Stimulated activated CD4-positive, alpha-beta T cell treated with anti-CD3 and anti-CD28 coated beads, TNF-alpha, amount 100 ng/mL, for 48 hours (primary cell): ENCODE results near the gene TSPYL4.
A peak's percentile ranks its signal among the peaks of the same experiment; 100 is the strongest.

Experiments
- DNase-seq, 3 donors: peaks; one replicate each; pipeline ENCODE4 v3.0.0-alpha.2; 2020; ENCODE audit warnings: low read depth in 3 of 3

The TSPYL4 gene

DNA sequence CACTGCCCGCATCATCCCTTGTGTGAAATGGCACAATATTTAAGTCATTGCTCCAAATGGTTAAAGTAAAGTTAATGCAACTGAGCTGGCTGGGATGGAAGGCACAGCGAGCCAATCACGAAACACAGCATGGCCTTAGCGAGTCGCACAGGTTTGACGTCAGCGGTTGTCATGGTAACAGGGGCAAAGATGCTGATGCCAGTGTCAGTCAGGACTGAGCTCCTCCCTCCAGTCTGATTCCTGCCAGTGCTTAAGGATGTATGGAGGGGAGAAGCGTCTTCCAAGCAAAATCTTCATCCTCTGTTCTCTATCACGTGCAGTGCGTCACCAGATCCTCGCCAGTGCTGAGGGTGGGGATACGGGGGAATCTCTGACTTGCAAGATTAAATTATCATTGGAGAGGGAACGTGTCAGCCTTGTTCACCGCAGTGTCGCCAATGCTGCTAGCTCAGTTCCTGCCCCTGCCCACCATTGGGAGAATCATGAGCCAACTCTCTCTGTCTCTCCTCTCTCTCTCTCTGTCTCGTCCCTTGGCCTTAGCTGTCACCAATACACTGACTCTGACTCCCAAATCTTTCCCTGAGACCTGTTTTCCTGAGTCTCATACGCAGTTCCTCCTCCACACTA lies 24.5 kb downstream of the TSPYL4 start:
- peak in 1 of 3 donors; percentile 1 for DNase-seq

DNA sequence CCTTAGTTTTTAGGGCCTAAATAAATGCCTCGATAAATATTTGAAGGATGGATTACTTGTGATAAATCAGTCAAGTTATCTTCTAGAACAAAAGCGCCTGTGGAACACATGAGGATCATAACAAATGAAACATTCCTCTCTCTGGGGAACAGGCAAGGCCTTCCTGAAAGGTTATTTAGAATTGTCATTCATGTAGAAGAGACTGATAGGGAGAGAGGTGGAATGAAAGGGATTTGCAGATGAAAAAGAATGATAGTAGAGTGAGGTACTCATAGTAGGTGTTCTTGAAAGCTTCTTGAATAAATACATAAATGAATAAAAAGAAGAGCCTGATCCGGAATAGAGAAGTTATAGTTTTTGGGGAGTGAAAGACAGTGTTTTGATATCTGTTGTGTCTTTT lies 30.5 kb downstream of the TSPYL4 start:
- no peak for DNase-seq

DNA sequence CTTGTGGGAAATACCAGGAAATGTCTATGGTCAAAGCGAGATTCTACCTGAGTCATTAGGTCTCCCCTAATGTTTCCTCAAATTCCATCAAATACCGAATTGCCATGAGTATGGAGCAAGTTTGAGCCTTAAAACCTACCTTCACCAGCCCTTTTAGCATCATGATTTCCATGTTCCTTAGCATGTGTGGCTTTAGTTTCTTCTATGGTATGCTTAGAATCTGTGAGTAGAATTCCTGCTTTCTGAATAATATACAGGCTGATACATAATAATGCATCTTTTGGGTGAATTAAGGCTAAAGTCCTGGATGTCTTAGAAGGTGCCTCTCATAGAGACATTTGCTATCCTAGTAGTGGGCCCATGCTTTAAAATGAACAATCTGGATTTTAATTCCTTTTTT lies 32.0 kb downstream of the TSPYL4 start:
- no peak for DNase-seq

DNA sequence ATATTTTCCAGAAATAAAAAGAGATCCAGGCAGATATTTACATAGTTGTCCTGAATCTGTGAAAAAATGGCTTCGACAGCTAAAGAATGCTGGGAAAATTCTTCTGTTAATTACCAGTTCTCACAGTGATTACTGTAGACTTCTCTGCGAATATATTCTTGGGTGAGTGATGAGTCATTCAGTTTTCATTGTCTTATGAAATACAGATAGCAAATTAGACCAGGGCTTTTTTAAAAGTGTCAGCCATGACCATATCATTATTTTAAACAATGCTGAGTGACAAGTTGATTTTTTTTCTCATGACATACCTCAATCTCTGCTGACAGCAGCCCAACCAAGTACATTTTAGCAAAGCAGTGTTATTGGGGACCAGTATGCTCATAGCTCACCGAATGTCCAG lies 32.8 kb downstream of the TSPYL4 start:
- no peak for DNase-seq

DNA sequence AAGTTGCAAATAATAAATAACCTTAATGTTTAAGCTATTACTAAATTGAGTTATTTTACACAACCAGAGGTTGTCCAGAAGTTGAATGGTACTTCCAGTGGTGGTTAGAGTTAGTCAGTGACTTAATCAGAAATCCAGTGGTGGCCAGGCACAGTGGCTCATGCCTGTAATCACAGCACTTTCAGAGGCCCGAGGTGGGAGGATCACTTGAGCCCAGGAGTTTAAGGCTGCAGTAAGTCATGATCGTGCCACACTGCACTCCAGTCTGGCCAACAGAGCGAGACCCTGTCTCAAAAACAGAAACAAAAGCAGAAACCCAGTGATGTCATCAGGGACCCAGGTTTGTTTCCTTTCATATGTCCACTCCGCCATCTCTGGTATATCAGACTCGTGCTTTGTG lies 35.0 kb downstream of the TSPYL4 start:
- DNase-seq: no peak

DNA sequence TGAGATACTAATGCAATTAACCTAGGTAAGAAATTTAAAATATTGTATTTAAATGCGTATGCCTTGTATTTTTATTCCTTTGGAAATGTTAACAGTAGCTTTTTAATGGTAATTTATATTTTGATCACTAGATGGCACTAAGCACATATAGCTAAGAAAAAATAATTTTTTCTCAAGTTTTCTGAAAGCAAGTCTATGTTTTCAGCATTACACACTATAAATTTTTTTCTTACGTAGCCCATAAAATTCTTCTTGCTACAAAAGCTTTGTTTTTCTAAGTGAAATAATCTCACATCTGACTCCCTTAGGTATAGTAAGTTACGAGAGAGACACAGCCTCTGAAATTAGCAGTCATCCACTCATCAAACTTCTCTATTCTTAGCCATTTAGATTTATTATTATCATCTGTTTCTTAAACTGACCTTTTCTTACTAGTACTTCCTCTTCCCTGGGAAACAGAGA lies 35.7 kb downstream of the TSPYL4 start:
- DNase-seq: no peak

GRCh38 chr6:116217069-116217468 lies 36.8 kb downstream of the TSPYL4 start:
- no peak for DNase-seq

GRCh38 chr6:116215414-116215813 lies 38.5 kb downstream of the TSPYL4 start:
- no peak for DNase-seq

- no peak for DNase-seq
These were observed 39.2 kb downstream of the TSPYL4 start for GRCh38 chr6:116214681-116215080.

DNA sequence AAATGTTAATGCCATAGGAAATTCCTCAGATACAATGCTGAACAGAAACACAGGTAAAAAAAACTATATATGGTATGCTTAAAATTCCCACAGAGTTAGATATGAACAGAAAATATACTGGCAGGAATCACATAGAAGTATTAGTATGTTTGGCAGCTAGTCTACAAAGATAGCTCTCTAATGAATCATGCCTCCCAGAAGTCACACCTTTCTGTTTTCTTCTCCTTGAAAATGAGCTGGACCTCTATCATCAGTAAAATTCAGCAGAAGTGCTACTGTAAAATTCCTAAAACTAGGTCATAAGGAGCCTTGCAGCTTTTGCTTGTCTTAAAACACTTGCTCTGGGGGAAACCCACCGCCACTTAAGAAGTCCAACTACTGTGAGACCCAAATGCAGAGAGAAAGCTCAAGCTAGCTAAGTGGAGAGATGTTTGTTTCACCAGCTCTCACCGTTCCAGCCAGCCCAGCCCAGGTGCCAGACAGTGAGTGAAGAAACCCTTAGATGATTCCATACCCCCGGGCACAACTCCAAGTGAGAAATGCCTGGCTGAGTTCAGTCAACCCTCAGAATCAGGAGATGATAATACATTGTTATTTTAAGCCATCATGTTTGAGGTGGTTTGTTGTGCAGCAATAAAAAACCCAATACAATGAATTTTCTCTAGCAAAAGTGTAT lies 43.0 kb downstream of the TSPYL4 start:
- DNase-seq: no peak

DNA sequence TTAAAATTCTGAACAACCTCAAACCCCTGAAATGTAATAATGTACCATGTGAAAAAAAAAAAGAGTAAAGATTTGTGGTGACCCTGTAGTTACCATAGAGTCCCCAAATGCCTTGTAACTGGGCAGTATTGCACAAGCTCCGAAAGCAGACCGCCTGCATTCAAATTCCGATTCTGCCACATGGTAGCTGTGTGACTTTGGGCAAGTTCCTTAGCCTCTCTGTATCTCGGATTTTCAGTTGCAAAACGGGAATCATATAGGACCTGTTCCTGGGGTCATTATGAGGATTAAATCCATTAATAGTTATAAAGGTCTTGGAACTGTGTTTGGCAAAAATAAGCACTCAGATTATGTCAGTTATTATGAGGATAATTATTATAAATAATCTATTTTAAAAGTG lies 43.6 kb downstream of the TSPYL4 start:
- no peak for DNase-seq

DNA sequence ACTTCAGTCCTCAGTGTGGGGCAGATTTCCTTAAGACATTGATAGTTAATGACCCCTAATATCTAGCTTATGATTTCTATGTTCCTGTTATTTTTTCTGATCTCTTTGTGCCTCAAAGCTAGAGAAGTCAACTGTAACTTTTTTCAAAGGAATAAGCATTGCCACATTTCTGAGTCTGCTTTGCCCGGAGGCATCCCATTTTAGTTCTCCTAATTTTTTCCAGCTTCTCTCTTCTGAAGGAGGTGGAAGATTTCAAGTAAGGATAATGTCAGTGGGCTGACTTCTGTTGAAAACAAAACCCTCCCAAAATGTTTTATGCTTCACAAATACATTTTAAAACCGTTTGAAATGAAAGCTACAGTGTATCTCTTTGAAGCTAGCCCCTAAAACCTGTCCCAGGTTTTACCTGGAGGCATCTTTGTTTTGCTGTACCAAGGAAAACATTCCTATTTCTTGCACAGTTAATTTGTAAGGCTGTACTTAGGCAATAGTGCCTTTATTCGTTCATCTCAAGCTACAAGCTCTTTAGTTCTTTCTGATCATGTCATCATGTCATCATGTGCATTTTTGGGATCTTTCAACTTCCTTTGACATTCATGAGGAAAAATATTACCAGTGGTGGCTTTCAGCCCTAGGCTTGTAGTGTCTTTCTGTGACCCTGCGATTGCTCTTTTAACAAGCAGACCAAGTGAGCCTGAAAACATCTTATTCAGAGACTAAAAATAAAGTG lies 45.7 kb downstream of the TSPYL4 start:
- no peak for DNase-seq

DNA sequence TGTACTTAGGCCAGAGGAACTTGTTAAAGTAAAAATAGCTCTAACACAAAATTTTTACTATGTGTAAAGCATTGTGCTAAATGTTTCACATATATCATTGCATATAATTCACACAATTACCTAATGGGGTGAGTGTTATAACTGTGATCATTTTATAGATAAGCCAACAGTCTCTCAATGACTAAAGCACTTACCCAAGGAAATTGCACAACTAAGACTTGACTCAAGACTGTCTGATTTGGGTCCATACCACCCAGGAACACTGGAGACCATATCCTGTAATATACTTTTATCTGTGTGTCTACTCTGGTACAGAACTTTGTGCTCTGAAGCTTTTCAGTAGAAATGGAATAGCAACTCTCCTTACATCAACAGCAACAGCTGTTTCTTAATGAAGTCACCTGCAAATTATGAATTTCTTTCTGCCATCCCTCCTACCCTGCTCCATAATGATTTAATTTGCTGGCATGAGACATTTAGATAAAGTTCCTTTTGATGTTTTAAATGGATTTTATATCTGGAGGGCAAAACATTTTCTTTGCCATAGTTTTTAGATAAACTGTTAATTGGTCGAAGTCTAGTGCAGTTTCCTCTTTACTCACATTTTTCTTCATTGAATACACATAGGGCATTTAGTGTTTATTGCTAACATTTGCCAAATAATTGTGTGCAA lies 47.5 kb downstream of the TSPYL4 start:
- DNase-seq: no peak

- no peak for DNase-seq
These were observed 48.6 kb downstream of the TSPYL4 start for GRCh38 chr6:116205281-116205680.

- no peak for DNase-seq
These were observed 52.3 kb downstream of the TSPYL4 start for GRCh38 chr6:116201538-116201937.

GRCh38 chr6:116200619-116201249 lies 53.1 kb downstream of the TSPYL4 start:
- no peak for DNase-seq
